Measurements from ENCODE around the gene TESK2. TPM values are rescaled to one million over a fixed set of nuclear protein-coding genes. Genes with fewer than 3 reads are reported as not detected.

Gene TESK2
- total and polyA plus RNA-seq, 12 donors, result 0.77 to 2.6 (median 1.3) TPM

DNA sequence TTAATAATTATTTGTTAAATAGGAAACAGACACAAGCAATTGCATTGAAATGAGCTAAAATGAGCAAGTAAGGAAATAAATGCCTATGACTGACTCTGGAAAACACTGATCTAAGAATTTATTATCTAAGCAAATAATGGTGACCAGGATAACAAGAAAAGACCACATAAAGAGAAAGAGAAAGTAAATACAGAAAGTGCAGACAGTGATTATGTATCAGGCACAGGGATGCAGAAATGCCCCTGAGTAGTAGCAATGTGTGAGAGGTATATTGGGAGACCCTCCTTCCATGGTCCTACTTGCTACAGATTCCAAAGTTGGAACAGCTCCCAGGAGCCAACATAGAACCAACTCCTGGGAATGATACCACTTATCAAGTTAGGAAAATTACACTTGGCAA is 117.4 kb downstream of the TESK2 start:
- intact Hi-C loops (cut with DNase I), result no loop called here
- DNase-seq (no peak), ATAC-seq (no peak)
- H3K4me3 ChIP-seq, result no peak overlapping the region
- H3K36me3 ChIP-seq, result no peaks in the 10 kb centered on the region
- TF ChIP-seq, protein P1, sequence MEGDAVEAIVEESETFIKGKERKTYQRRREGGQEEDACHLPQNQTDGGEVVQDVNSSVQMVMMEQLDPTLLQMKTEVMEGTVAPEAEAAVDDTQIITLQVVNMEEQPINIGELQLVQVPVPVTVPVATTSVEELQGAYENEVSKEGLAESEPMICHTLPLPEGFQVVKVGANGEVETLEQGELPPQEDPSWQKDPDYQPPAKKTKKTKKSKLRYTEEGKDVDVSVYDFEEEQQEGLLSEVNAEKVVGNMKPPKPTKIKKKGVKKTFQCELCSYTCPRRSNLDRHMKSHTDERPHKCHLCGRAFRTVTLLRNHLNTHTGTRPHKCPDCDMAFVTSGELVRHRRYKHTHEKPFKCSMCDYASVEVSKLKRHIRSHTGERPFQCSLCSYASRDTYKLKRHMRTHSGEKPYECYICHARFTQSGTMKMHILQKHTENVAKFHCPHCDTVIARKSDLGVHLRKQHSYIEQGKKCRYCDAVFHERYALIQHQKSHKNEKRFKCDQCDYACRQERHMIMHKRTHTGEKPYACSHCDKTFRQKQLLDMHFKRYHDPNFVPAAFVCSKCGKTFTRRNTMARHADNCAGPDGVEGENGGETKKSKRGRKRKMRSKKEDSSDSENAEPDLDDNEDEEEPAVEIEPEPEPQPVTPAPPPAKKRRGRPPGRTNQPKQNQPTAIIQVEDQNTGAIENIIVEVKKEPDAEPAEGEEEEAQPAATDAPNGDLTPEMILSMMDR (IDR thresholded peaks at IDR 0.05), result no peak
- peak overlapping the region in 1 of 10 donors; percentile 20 for H3K27ac ChIP-seq
- H3K27me3 ChIP-seq, result no peaks in the 10 kb centered on the region
- H3K4me1 ChIP-seq, result peaks cover 0 to 18% (median 0%) of the 10 kb centered on the region in 9 donors
- H3K9me3 ChIP-seq, result no peaks in the 10 kb centered on the region

DNA sequence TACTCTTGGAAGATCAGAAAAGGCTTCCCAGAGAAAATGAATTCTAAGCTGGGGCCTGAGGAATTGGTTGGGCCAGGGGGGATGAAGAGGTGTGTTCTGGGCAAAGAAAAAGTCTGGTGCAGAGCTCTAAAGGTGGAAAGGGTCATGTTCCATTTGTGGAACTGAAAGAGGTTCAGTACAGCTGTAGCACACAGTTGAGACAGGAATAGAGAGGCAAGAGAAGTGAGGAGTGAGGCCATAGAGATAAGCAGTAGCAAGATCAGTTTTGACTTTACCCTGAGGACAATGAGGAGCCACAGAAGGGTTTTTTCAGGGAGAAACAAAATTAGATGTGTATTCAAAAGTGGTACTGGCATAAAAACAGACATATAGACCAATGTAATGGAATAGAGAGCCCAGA is 120.4 kb downstream of the TESK2 start:
- no peak overlapping the region for H3K4me3 ChIP-seq
- no peak overlapping the region for H3K27ac ChIP-seq
- ATAC-seq (no peak), DNase-seq (no peak)
- TF ChIP-seq, protein P1 (IDR thresholded peaks at IDR 0.05), result no peak
- no peaks in the 10 kb centered on the region for H3K36me3 ChIP-seq
- no peaks in the 10 kb centered on the region for H3K9me3 ChIP-seq
- peaks cover 0 to 9% (median 0%) of the 10 kb centered on the region in 9 donors for H3K4me1 ChIP-seq
- intact Hi-C loops (cut with DNase I), result no loop called here
- H3K27me3 ChIP-seq, result no peaks in the 10 kb centered on the region

DNA sequence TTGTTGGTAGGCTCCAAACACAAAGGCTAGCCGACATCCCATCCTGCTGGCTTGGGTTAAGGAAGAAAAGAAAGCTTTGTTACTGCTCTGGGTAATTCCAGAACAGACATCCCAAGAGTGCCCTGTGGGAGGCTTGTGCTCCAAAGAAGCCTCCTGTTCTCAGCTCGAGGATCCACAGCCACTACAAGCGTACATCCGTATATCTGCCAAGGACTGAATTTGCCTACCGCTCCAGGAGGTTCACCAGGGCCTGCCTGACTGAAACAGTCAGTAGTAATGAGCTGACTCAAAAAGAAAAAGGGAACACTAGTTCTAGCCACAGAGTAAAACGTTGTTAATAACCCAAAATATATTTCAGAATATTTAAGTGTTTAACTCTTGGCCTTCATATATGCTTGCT is 125.9 kb downstream of the TESK2 start:
- intact Hi-C loops (cut with DNase I), result no loop called here
- no peak for ATAC-seq
- H3K4me1 ChIP-seq, result peaks cover 0 to 18% (median 9%) of the 10 kb centered on the region in 9 donors
- no peak for DNase-seq
- H3K27ac ChIP-seq, result no peak overlapping the region
- H3K36me3 ChIP-seq, result no peaks in the 10 kb centered on the region
- H3K9me3 ChIP-seq, result no peaks in the 10 kb centered on the region
- 85% methylated on average over 6 of the region's 6 CpGs for WGBS, 2 donors
- no peaks in the 10 kb centered on the region for H3K27me3 ChIP-seq
- no peak overlapping the region for H3K4me3 ChIP-seq
- TF ChIP-seq, protein P1 (IDR thresholded peaks at IDR 0.05), result no peak

DNA sequence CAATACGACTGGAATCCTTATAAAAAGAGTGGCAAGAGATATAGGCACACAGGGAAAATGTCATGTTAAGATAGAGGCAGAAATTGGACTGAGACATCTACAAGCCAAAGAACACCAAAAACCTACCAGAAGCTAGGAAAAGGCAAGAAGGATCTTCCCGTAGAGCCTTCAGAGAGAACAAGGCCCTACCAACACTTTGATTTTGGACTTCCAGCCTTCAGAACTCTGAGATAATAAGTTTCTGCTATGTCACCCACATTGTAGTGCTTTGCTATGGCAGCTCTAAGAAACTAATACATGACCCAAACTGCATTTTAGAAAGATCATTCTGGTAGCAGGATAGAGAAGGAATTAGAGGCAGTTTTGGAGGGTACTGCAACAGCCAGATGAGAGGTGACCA is 126.7 kb downstream of the TESK2 start:
- Histone ChIP-seq H3K27me3 (no peaks in the 10 kb centered on the region), H3K9me3 (no peaks in the 10 kb centered on the region), H3K27ac (no peak overlapping the region), H3K36me3 (no peaks in the 10 kb centered on the region), H3K4me3 (no peak overlapping the region), H3K4me1 (peaks cover 0 to 23% (median 11%) of the 10 kb centered on the region in 9 donors)
- ATAC-seq, result no peak
- DNase-seq, result no peak
- intact Hi-C loops (cut with DNase I), result loop anchor here in 7 of 10 donors (5.0 kb wide), 3 partner anchors 128 to 208 kb away; partner anchors contain the start of gene TESK2 (in 3 of the 7)
- 95% methylated on average over 2 of the region's 2 CpGs for WGBS, 2 donors
- TF ChIP-seq, protein P1 (IDR thresholded peaks at IDR 0.05), result no peak

All from heart right ventricle (tissue), 16 donors.